AG04449 (cell line): ENCODE data around the gene NFIA.

Experiments
- CTCF ChIA-PET: fragments of 350-600 bp; formaldehyde crosslinking; extraction: SDS; loops from one replicate; lab custom pipeline; 2021; ENCODE audit warnings: antibody characterized with exemption; lab: Yijun Ruan, JAX
- POLR2A ChIA-PET: fragments of 400-600, 350-600 bp; formaldehyde crosslinking; extraction: SDS; loops from one replicate; lab custom pipeline; 2020; ENCODE audit warnings: antibody characterized with exemption, inconsistent platforms; lab: Yijun Ruan, JAX
- DNase-seq: peaks from one replicate; pipeline ENCODE4 v3.0.0-alpha.2; 2010; ENCODE audit warnings: low read depth, low spot score
- H3K4me3 ChIP-seq: 2 replicates; pipeline ENCODE4 v1.5.1; 2011; ENCODE audit warnings: low read depth, mild to moderate bottlenecking, control low read depth, low read length
- CTCF ChIP-seq: IDR thresholded peaks from one replicate; pipeline ENCODE4 v1.5.1; 2011; ENCODE audit warnings: mild to moderate bottlenecking, moderate library complexity, low read length, control low read depth, inconsistent platforms; ENCODE audit not compliant: insufficient read depth; ENCODE audit errors: missing control alignments

The NFIA gene

GRCh38 chr1:61496501-61496900 is 414.1 kb downstream of the NFIA start:
- no peak for DNase-seq
- ChIA-PET CTCF (no interaction called here), POLR2A (no interaction called here)
- TF ChIP-seq CTCF, result no peak
- H3K4me3 ChIP-seq, result no peak overlapping the region

- no peak for DNase-seq
- CTCF ChIA-PET, result no interaction called here
- no peak overlapping the region for H3K4me3 ChIP-seq
- POLR2A ChIA-PET, result no interaction called here
- no peak for TF ChIP-seq CTCF
Measured at GRCh38 chr1:61497013-61497412, 414.7 kb downstream of the NFIA start.

GRCh38 chr1:61498342-61498741 is 416.0 kb downstream of the NFIA start:
- no peak for DNase-seq
- no peak overlapping the region for H3K4me3 ChIP-seq
- ChIA-PET CTCF (no interaction called here), POLR2A (no interaction called here)
- TF ChIP-seq CTCF, result no peak

- no peak for TF ChIP-seq CTCF
Measured at GRCh38 chr1:61501971-61502916, 419.9 kb downstream of the NFIA start.

GRCh38 chr1:61504305-61504704 is 421.9 kb downstream of the NFIA start:
- CTCF ChIA-PET, result no interaction called here

More at GRCh38 chr1:61501971-61502916, 419.9 kb downstream of the NFIA start:
- no peak overlapping the region for H3K4me3 ChIP-seq
- CTCF ChIA-PET, result interaction anchor here (1.4 kb wide), 1 partner anchor 8 kb away, joined by 4 read pairs; no protein-coding TSS in a partner anchor
- POLR2A ChIA-PET, result no interaction called here
- DNase-seq, result no peak

More at GRCh38 chr1:61504305-61504704, 421.9 kb downstream of the NFIA start:
- no peak for TF ChIP-seq CTCF
- no peak overlapping the region for H3K4me3 ChIP-seq
- POLR2A ChIA-PET, result no interaction called here
- DNase-seq, result no peak
